Muscle of leg (tissue), 11 donors: ENCODE measurements around the gene CDK17. TPM values are rescaled to one million over a fixed set of nuclear protein-coding genes. Genes with fewer than 3 reads are reported as not detected.
"Not testable (repeated sequence)": the region's sequence is repeated elsewhere in the genome, so short reads cannot be mapped to it uniquely, and the experiment has no call there.

Experiments used
- DNase-seq: peaks from one replicate; pipeline ENCODE4 v3.0.0; 2013
- H3K27ac ChIP-seq: one replicate; pipeline ENCODE4 v1.5.1; 2013; ENCODE audit warnings: mild to moderate bottlenecking, low read length, control low read depth
- H3K27me3 ChIP-seq: one replicate; pipeline ENCODE4 v1.6.1; 2013; ENCODE audit warnings: low read length; ENCODE audit not compliant: control insufficient read depth, insufficient read depth
- H3K36me3 ChIP-seq: one replicate; pipeline ENCODE4 v1.6.1; 2013; ENCODE audit warnings: low read length; ENCODE audit not compliant: control insufficient read depth, insufficient read depth
- H3K4me1 ChIP-seq: one replicate; pipeline ENCODE4 v1.6.1; 2013; ENCODE audit warnings: low read length; ENCODE audit not compliant: control insufficient read depth, insufficient read depth
- H3K4me3 ChIP-seq: one replicate; pipeline ENCODE4 v1.5.1; 2013; ENCODE audit warnings: low read length, control low read depth
- H3K9me3 ChIP-seq: replicated peaks from 2 replicates; pipeline ENCODE4 v1.6.1; 2013; ENCODE audit warnings: low read depth, low read length; ENCODE audit not compliant: control insufficient read depth
- WGBS: methylation state at CpG from one replicate; pipeline ENCODE4 v1.1.5; 2013; ENCODE audit warnings: missing lambda C conversion rate; ENCODE audit not compliant: insufficient coverage; 5-methylcytosine and 5-hydroxymethylcytosine counted together
- polyA plus RNA-seq, 8 donors: library from polyadenylated mRNA; unstranded; fragments of 120-200 nt; gene quantifications; one replicate each; pipeline versions ENCODE4 v1.2.1 to v1.2.3, GENCODE V29; 2013; ENCODE audit warnings: inconsistent platforms in 1 of 8, low replicate concordance in 1 of 8; ENCODE audit not compliant: insufficient read length in 8 of 8, insufficient read depth in 1 of 8
- total RNA-seq: library from RNA; stranded (reverse); fragments of 120-200 nt; gene quantifications from one replicate; pipeline ENCODE4 v1.2.4, GENCODE V29; 2013

CDK17 gene
- total and polyA plus RNA-seq, 9 donors = 23.4 to 31.0 (median 25.7) TPM

DNA sequence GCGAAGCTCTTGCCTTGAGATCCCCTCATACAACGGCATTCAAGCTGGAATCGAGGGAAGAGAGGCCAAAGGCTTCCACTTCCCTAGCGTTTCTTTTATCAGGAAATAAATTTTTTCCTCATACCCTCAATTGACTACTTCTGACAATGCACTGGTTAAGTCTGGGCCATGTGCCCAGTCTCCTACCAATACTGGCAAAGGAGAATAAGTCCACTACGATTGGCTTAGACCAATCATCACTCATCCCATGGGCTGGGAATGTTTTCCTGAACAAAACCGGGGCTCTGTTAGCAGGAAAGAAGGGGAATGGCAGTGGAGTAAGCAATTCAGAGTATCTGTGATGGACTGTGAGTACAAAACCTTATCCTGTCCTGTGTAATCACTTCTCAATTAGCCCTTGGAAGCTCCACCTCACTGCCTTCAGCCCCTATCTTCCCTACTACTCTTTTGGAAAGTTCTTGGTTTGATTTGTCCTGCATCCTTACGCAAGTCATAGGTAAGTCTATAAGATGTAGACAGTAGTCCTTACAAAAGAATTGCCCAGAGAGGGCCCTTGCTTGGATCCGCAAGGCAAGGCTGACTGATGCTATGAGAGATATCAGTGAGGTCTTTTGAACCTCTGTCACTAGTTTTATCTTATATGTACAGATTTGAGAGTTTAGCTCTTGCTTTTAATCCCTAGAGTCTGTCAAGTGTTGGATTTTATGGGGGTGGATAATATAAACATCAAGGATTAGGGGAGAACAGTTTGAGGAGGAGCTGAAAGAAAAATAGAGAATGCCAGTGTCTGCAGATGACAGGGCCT lies 36.3 kb upstream of the CDK17 start:
- H3K9me3 ChIP-seq = no peaks in the 10 kb centered on the region
- H3K4me1 ChIP-seq = no peaks in the 10 kb centered on the region
- H3K27ac ChIP-seq = no peak overlapping the region
- no peak overlapping the region for H3K4me3 ChIP-seq
- WGBS = no CpG with 5 or more reads among the region's 8 CpGs
- no peaks in the 10 kb centered on the region for H3K27me3 ChIP-seq
- DNase-seq = no peak
- H3K36me3 ChIP-seq = no peaks in the 10 kb centered on the region

DNA sequence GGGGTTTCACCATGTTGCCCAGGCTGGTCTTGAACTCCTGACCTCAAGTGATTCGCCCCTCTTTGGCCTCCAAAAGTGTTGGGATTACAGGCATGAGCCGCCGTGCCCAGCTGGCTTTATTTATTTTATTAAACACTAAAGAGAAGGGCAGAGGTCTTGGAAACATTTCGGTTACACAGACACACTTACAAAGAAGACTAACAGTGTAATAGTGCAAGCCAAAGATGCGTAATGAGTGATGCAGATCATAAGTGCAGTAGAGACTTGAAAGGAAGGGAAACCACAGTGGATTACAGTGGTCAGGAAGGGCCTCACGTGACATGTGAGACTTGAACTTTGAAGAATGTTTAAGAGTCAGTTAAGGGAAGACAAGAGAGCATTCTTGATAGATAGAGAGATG lies 33.9 kb upstream of the CDK17 start:
- no peaks in the 10 kb centered on the region for H3K36me3 ChIP-seq
- no peak overlapping the region for H3K27ac ChIP-seq
- peak; percentile 38 for DNase-seq
- no peak overlapping the region for H3K4me3 ChIP-seq
- H3K27me3 ChIP-seq = no peaks in the 10 kb centered on the region
- no peaks in the 10 kb centered on the region for H3K4me1 ChIP-seq
- WGBS = 38% methylated on average over 2 of the region's 6 CpGs
- H3K9me3 ChIP-seq = no peaks in the 10 kb centered on the region

DNA sequence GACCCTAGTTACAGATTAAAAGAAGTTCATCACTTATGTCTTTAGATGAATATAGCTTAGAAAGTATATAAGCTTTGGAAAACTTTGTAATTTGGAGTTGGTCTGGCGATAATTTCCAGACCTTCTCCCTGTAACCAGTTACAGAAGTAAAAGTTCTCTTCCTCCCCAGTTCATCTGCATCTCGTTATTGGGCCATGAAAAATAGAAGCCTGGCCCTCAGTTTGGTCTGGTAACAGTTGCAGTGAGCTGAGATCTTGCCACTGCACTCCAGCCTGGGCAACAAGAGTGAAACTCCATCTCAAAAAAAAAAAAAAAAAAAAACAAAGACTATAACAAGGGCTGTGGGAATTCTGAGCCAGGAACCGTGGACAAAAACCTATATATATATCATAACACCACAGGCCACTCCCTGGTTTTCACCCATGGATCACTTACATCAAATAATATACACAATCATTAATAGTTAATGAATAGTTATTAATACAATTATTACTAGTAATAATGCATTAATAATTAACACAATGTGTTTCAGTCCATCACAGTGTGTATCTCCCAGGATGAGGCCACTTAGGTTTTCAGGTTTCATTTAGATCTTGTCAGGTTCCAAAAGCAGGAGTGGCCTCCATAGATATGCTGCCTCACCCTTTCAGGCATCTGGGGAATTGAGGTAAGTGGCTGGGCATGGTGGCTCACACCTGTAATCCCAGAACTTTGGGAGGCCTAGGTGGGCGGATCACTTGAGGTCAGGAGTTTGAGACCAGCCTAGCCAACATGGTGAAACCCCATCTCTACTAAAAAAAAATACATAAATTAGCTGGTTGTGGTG lies 32.5 kb upstream of the CDK17 start:
- H3K9me3 ChIP-seq, H3K27ac ChIP-seq, H3K4me3 ChIP-seq, H3K36me3 ChIP-seq, H3K27me3 ChIP-seq, H3K4me1 ChIP-seq, DNase-seq: not testable (repeated sequence)
- no CpG with 5 or more reads among the region's 4 CpGs for WGBS

DNA sequence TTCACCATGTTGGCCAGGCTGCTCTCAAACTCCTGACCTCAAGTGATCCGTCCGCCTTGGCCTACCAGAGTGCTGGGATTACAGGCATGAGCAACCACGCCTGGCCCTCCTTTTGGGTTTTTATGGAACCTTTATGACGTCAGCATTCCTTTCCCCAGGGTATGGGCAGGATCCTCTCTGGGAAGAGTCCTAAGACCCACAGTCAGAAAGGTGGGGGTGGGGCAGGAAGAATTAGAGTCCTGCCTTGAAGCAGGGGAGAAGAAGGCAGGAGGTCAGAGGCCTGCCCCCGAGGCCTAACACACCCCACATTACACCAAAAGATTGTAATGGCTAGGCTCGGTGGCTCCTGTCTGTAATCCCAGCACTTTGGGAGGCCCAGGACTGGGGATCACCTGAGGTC lies 30.8 kb upstream of the CDK17 start:
- 100% methylated on average over 3 of the region's 6 CpGs for WGBS
- no peak overlapping the region for H3K27ac ChIP-seq
- H3K4me1 ChIP-seq = peaks cover 4% of the 10 kb centered on the region
- H3K27me3 ChIP-seq = no peaks in the 10 kb centered on the region
- no peak for DNase-seq
- H3K4me3 ChIP-seq = no peak overlapping the region
- H3K36me3 ChIP-seq = no peaks in the 10 kb centered on the region
- H3K9me3 ChIP-seq = no peaks in the 10 kb centered on the region

DNA sequence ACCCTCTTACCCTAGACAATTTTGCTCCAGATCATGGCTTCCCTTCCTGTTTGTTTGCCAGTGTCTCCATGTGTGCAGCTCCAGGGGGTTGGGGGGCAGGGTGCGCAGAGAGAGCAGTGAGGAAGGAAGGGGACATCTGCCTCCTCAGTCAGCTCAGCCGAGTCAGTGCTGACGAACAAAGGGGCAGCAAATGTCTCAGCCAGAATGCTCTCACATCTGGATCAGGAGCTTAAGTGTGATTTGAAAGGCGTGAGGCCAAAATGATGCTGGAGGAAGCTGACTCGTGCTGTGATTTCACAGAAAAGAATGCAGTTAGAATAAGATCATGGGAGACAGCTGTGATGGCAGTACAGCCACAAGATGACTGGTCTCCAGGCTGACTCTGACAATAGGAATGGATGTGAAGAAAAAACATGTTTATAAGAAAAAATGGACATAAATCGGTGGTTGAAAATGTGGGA lies 27.1 kb upstream of the CDK17 start:
- WGBS = 11% methylated on average over 5 of the region's 6 CpGs
- Histone ChIP-seq H3K9me3 (no peaks in the 10 kb centered on the region), H3K27ac (peak overlapping the region; percentile 91), H3K4me3 (no peak overlapping the region), H3K4me1 (peaks cover 4% of the 10 kb centered on the region), H3K27me3 (no peaks in the 10 kb centered on the region), H3K36me3 (no peaks in the 10 kb centered on the region)
- peak; percentile 97 for DNase-seq

DNA sequence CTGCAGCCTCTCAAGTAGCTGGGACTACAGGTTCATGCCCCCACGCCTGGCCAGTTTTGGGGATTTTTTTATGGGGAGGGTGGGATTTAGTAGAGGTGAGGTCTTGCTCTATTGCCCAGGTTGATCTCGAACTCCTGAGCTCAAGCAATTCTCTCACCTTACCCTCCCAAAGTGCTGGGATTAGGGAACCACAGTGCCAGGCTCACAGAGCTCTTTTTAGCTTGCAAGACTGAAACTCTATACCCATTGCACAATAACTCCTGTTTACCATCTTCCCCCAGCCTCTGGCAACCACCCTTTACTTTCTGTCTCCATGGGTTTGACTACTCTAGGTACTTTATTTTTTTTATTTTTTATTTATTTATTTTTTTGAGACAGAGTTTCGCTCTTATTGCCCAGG lies 25.7 kb upstream of the CDK17 start:
- DNase-seq = no peak
- H3K27ac ChIP-seq = no peak overlapping the region

DNA sequence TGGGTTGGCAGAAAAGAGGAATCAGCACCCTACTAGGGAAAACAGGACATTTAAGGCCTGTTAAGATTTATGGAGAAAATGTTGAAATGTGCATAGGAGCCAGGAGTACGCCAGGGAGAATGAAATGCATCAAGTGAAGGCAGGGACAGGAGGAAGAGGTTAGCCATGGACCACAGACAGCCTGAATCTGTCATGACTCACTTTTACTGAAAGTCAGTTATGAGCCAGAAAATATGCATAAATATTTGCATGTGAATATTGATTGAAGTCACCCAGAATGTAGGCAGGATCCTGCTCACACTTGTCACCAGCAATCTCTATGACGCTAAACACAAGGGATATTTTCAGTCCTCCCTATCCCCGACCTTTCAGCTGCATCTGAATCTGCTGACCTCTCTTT lies 25.1 kb upstream of the CDK17 start:
- no peak overlapping the region for H3K27ac ChIP-seq
- DNase-seq = no peak
- H3K9me3 ChIP-seq = no peaks in the 10 kb centered on the region
- no peak overlapping the region for H3K4me3 ChIP-seq
- 100% methylated on average over 2 of the region's 3 CpGs for WGBS
- no peaks in the 10 kb centered on the region for H3K36me3 ChIP-seq
- H3K27me3 ChIP-seq = no peaks in the 10 kb centered on the region
- H3K4me1 ChIP-seq = peaks cover 6% of the 10 kb centered on the region

More for the DNA sequence above, 25.7 kb upstream of the CDK17 start:
- Histone ChIP-seq H3K9me3 (no peaks in the 10 kb centered on the region), H3K27me3 (no peaks in the 10 kb centered on the region), H3K4me1 (peaks cover 6% of the 10 kb centered on the region), H3K36me3 (no peaks in the 10 kb centered on the region), H3K4me3 (no peak overlapping the region)
- 100% methylated on average over 1 of the region's 3 CpGs for WGBS

DNA sequence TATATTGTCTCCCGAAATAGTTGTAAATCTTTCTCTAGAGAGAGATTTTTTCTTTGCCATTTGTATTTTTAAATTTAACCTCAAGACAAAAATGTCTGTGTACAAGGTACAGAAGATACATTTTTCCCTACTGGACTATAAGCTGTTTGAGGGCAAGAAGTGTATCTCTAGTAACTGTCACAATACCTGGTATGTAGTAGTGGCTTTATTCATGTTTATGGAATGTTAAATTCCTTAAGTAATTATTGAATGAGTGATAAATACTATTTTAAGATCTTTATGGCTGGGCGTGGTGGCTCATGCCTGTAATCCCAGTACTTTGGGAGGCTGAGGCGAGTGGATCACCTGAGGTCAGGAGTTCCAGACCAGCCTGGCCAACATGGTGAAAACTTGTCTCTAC lies 24.4 kb upstream of the CDK17 start:
- no peak overlapping the region for H3K4me3 ChIP-seq
- H3K27ac ChIP-seq = no peak overlapping the region
- no peaks in the 10 kb centered on the region for H3K36me3 ChIP-seq
- DNase-seq = no peak
- no peaks in the 10 kb centered on the region for H3K9me3 ChIP-seq
- H3K27me3 ChIP-seq = no peaks in the 10 kb centered on the region
- WGBS = no CpG with 5 or more reads among the region's 3 CpGs
- peaks cover 6% of the 10 kb centered on the region for H3K4me1 ChIP-seq

DNA sequence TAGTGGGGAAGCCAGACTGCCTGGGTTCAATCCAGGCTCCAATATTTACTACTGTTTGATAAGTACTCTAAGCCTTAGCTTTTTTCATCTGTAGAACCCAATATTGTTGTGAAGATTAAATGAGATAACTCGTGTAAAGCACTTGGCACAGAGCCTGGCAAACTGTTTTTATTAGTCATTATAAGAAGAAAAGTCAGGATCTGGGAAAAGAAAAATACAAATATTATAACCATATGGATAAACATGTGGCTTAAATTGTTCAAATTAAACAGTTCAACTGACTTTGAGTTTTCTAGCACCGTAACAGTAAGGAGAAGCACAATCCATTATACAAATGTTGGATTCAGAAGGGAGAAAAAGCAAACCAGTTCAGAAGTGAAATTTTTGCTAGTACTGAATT lies 22.0 kb upstream of the CDK17 start:
- Histone ChIP-seq H3K27me3 (no peaks in the 10 kb centered on the region), H3K27ac (no peak overlapping the region), H3K36me3 (no peaks in the 10 kb centered on the region), H3K4me3 (no peak overlapping the region), H3K9me3 (no peaks in the 10 kb centered on the region), H3K4me1 (peaks cover 4% of the 10 kb centered on the region)
- DNase-seq = peak; percentile 69
- WGBS = no CpG with 5 or more reads among the region's 2 CpGs

DNA sequence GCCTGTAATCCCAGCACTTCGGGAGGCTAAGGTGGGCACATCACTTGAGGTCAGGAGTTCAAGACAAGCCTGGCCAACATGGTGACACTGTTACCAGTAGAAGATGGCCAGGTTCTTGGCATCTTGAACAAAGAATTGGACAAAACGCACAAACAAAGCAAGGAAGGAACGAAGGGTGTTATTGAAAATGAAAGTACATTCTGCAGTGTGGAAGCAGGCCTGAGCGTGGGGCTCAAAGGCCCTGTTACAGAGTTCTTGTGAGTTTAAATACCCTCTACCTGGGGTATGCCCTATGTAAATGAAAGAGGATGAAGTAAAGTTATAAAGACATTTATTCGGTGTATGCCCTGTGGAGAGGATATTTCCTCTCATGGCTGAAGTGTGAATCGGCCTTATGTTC lies 20.8 kb upstream of the CDK17 start:
- peaks cover 2% of the 10 kb centered on the region for H3K4me1 ChIP-seq
- no peak overlapping the region for H3K4me3 ChIP-seq
- WGBS = 58% methylated on average over 4 of the region's 6 CpGs
- H3K36me3 ChIP-seq = no peaks in the 10 kb centered on the region
- no peaks in the 10 kb centered on the region for H3K27me3 ChIP-seq
- peak; percentile 32 for DNase-seq
- H3K9me3 ChIP-seq = no peaks in the 10 kb centered on the region
- H3K27ac ChIP-seq = peak overlapping the region; percentile 59
